Esophagus muscularis mucosa (tissue), 4 donors: Measurements from ENCODE around the gene ITPR1.

Experiments used
- EP300 ChIP-seq: sonication (generic); formaldehyde crosslinking; IDR thresholded peaks from one replicate; pipeline ENCODE4 v1.6.1; 2017; ENCODE audit warnings: antibody characterized with exemption
- POLR2A ChIP-seq: fragments of 450-650 bp; IDR thresholded peaks from one replicate; pipeline ENCODE4 v1.6.1; 2017; ENCODE audit warnings: antibody characterized with exemption, moderate library complexity, mild to moderate bottlenecking, low read depth
- TF ChIP-seq, protein P1 (sequence below), 3 experiments: fragments of 200-600 bp in 2 of 3; fragments of 450-650 bp in 1 of 3; sonication (generic) in 2 of 3; IDR thresholded peaks; one replicate each; pipeline ENCODE4 v1.5.1; 2017 to 2019; ENCODE audit warnings: antibody characterized with exemption in 3 of 3, mild to moderate bottlenecking in 2 of 3, moderate library complexity in 1 of 3

DNA sequence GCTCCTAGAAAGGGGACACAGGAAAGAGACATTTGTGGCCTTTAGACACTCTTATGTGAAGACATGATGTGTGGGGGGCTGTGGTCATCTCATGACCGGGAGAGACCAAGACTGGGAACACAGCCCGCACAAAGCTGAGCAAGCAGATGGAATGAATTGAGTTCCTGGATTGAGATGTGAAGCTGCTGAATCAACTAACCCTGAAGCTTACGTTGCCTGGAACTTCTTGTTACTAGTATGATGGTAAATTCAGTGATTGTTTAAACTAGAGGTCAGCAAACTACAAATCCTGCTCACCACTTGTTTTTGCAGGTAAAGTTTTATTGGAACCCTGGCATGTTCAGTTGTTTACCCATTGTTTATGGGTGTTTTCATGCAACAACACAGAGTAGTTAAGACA is 402.7 kb downstream of the ITPR1 start:
- TF ChIP-seq, protein P1, sequence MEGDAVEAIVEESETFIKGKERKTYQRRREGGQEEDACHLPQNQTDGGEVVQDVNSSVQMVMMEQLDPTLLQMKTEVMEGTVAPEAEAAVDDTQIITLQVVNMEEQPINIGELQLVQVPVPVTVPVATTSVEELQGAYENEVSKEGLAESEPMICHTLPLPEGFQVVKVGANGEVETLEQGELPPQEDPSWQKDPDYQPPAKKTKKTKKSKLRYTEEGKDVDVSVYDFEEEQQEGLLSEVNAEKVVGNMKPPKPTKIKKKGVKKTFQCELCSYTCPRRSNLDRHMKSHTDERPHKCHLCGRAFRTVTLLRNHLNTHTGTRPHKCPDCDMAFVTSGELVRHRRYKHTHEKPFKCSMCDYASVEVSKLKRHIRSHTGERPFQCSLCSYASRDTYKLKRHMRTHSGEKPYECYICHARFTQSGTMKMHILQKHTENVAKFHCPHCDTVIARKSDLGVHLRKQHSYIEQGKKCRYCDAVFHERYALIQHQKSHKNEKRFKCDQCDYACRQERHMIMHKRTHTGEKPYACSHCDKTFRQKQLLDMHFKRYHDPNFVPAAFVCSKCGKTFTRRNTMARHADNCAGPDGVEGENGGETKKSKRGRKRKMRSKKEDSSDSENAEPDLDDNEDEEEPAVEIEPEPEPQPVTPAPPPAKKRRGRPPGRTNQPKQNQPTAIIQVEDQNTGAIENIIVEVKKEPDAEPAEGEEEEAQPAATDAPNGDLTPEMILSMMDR (IDR thresholded peaks at IDR 0.05) = no peak
- no peak for TF ChIP-seq POLR2A
- no peak for TF ChIP-seq EP300
